SK-N-SH (cell line): Measurements from ENCODE around the gene TBL3.

Experiments
- CTCF ChIP-seq: fragments of 200-600 bp; sonication (generic); IDR thresholded peaks from 2 replicates; pipeline ENCODE4 v1.6.1; 2017; ENCODE audit warnings: antibody characterized with exemption, mild to moderate bottlenecking, moderate library complexity
- EZH2phosphoT487 ChIP-seq: fragments of 200-600 bp; sonication (generic); IDR thresholded peaks from 2 replicates; pipeline ENCODE4 v1.6.1; 2017; ENCODE audit warnings: low read depth, mixed run types, mild to moderate bottlenecking, antibody characterized with exemption, moderate library complexity, borderline replicate concordance
- FOXM1 ChIP-seq: IDR thresholded peaks from 2 replicates; pipeline ENCODE4 v1.4.0; 2012; ENCODE audit warnings: low read depth, mild to moderate bottlenecking
- YY1 ChIP-seq: IDR thresholded peaks from 2 replicates; pipeline ENCODE4 v1.4.0; 2012; ENCODE audit warnings: low read depth, mild to moderate bottlenecking
- ZBTB33 ChIP-seq: IDR thresholded peaks from 2 replicates; pipeline ENCODE4 v1.4.0; 2012; ENCODE audit warnings: low read depth, borderline replicate concordance
- TF ChIP-seq, protein P1 (sequence below): fragments of 150-350 bp; IDR thresholded peaks from 2 replicates; pipeline ENCODE4 v1.6.1; 2016; ENCODE audit warnings: mild to moderate bottlenecking, low read depth, low read length

- no peak for TF ChIP-seq EZH2phosphoT487
- no peak for TF ChIP-seq ZBTB33
- TF ChIP-seq CTCF, result peak; percentile 50
- TF ChIP-seq, protein P1, sequence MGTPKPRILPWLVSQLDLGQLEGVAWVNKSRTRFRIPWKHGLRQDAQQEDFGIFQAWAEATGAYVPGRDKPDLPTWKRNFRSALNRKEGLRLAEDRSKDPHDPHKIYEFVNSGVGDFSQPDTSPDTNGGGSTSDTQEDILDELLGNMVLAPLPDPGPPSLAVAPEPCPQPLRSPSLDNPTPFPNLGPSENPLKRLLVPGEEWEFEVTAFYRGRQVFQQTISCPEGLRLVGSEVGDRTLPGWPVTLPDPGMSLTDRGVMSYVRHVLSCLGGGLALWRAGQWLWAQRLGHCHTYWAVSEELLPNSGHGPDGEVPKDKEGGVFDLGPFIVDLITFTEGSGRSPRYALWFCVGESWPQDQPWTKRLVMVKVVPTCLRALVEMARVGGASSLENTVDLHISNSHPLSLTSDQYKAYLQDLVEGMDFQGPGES, result no peak
- peak; percentile 94 for TF ChIP-seq YY1
- no peak for TF ChIP-seq FOXM1
These were observed 11.9 kb downstream of the TBL3 start, which contains the start of gene GFER for GRCh38 chr16:1983544-1984346.
